ENCODE measurements around the gene CLCN1.

DNA sequence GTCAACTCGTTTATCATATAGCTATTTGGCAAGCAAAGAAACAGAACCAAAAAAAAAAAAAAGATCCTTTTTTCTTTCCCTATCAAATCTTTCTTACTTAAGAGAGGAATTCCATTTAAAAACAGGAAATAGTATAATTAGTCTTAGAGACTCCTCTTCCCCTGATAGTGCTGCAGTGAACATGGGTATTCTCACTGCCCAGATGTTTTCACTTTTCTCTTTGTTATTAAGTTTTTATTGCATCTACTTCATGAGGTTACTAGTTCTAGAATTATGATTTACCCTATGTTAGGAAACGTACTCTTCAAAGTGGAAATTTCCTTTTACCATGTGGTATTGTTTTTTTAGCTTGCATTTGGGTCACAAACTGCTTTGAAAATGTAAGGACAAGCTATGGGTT is 19.2 kb upstream of the CLCN1 start:
- TF ChIP-seq, protein P1, sequence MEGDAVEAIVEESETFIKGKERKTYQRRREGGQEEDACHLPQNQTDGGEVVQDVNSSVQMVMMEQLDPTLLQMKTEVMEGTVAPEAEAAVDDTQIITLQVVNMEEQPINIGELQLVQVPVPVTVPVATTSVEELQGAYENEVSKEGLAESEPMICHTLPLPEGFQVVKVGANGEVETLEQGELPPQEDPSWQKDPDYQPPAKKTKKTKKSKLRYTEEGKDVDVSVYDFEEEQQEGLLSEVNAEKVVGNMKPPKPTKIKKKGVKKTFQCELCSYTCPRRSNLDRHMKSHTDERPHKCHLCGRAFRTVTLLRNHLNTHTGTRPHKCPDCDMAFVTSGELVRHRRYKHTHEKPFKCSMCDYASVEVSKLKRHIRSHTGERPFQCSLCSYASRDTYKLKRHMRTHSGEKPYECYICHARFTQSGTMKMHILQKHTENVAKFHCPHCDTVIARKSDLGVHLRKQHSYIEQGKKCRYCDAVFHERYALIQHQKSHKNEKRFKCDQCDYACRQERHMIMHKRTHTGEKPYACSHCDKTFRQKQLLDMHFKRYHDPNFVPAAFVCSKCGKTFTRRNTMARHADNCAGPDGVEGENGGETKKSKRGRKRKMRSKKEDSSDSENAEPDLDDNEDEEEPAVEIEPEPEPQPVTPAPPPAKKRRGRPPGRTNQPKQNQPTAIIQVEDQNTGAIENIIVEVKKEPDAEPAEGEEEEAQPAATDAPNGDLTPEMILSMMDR (IDR thresholded peaks at IDR 0.05) = no peak
- no peak for TF ChIP-seq POLR2A (IDR thresholded peaks at IDR 0.05)
